ENCODE results near the gene FSTL3.
"Not testable (repeated sequence)": the region's sequence is repeated elsewhere in the genome, so short reads cannot be mapped to it uniquely, and the experiment has no call there.

The FSTL3 gene

GRCh38 chr19:662207-662961 is 13.8 kb upstream of the FSTL3 start:
- DNase-seq, result no peak

GRCh38 chr19:662962-663681 is 13.1 kb upstream of the FSTL3 start, which contains the start of gene RNF126:
Gene RNF126 (minus strand): TSS chr19:663214. CDS start chr19:663121, 93 bp downstream.
- peak; percentile 99 for DNase-seq

- DNase-seq, result no peak
Measured at GRCh38 chr19:663682-664117, 12.5 kb upstream of the FSTL3 start.

GRCh38 chr19:664913-665443 is 11.2 kb upstream of the FSTL3 start:
- peak; percentile 97 for DNase-seq

- not testable (repeated sequence) for DNase-seq
Measured at GRCh38 chr19:666985-667573, 9.1 kb upstream of the FSTL3 start.

GRCh38 chr19:668675-669434 is 7.3 kb upstream of the FSTL3 start:
- DNase-seq, result not testable (repeated sequence)

GRCh38 chr19:670609-671075 is 5.5 kb upstream of the FSTL3 start:
- DNase-seq, result peak; percentile 78

- no peak for DNase-seq
Measured at GRCh38 chr19:674282-675151, 1.7 kb upstream of the FSTL3 start.

- no peak for DNase-seq
Measured at GRCh38 chr19:676007-676338, 219 bp upstream of the FSTL3 start.

GRCh38 chr19:677201-677600 is 1.0 kb downstream of the FSTL3 start:
- peak; percentile 96 for DNase-seq

GRCh38 chr19:677601-678436 is 1.6 kb downstream of the FSTL3 start:
- peak; percentile 75 for DNase-seq

GRCh38 chr19:678791-679388 is 2.7 kb downstream of the FSTL3 start:
- no peak for DNase-seq

- peak; percentile 79 for DNase-seq
Measured at GRCh38 chr19:679418-680286, 3.5 kb downstream of the FSTL3 start.

- peak; percentile 99 for DNase-seq
Measured at GRCh38 chr19:680287-681028, 4.3 kb downstream of the FSTL3 start.

- peak; percentile 85 for DNase-seq
Measured at GRCh38 chr19:681029-682019, 5.1 kb downstream of the FSTL3 start.

GRCh38 chr19:682678-683320 is 6.6 kb downstream of the FSTL3 start:
- DNase-seq, result no peak

GRCh38 chr19:685454-685931 is 9.3 kb downstream of the FSTL3 start:
- DNase-seq, result no peak
